OCI-M2 (cell line): ENCODE measurements around the gene FAU.
"Not testable (repeated sequence)": the region's sequence is repeated elsewhere in the genome, so short reads cannot be mapped to it uniquely, and the experiment has no call there.

Experiments used
- DNase-seq: peaks from one replicate; lab custom pipeline; 2025; ENCODE audit not compliant: unreplicated experiment; lab: John Stamatoyannopoulos, UW

Gene FAU

DNA sequence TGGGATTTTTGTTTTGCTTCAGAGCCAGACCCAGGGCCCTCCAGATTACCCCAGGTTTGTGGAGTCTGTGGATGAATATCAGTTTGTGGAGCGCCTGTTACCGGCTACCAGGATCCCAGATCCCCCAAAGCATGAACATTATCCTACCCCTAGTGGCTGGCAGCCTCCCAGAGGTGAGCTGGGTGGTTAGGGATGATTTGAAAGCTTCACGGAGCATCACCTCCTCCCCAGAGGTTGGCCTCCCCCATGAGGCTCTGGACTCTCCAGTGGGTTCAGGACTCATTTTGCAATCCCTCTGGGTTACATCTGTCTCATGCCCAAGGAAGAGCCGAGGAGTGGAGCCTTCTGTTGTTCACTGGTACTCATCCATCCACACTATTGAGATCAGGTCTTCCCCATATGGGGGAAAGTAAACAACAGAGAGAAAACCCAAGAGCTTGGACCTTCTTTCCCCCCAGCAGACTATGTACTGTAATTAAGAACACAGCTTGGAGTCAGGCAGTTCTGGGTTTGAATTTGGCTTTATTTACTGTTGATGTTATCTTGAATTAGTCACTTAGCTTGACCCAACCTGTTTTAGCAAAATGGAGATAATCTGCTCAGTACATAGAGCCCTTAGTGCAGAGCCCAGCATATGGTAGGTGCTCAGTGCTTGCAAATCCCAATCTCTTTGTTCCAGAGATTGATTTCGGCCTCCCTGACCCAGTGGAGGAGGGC, 2.7 kb upstream of the FAU start:
- DNase-seq, result no peak

DNA sequence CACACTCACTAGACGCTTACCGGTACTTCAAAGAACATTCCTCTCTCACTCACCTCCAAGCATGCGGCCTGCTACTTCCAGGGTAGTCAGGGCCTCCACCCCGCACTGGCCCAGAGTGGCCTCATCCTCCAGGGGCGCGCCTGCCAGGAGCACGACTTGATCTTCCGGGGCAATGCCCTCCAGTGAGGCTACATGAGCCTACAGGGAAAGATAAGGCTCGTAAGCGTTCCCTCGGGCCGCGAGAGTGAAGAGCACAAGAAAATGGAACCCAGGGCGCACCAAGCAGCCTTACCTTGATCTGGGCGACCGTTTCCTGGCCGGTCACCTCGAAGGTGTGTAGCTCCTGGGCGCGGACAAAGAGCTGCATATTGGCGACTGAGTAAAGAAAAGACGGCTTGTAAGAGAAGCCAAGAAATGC, 478 bp downstream of the FAU start:
- no peak for DNase-seq

- DNase-seq, result no peak
Measured at GRCh38 chr11:65120831-65121230, 1.1 kb downstream of the FAU start.

DNA sequence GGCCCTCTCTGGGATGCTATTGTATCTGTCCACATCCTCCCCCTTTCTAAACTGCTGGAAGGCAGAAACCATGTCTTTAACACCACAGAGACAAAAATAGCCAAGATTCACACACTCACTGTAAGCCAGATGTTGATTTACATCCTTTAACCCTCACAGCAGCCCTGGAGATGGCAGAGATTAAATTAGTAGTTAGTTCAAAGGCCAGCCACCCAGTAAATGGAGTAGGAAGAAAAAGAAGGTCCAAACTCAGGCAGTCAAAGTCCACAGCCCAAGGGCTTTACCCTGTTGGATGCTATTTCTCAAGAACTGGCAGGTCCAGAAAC, 2.3 kb downstream of the FAU start:
- no peak for DNase-seq

DNA sequence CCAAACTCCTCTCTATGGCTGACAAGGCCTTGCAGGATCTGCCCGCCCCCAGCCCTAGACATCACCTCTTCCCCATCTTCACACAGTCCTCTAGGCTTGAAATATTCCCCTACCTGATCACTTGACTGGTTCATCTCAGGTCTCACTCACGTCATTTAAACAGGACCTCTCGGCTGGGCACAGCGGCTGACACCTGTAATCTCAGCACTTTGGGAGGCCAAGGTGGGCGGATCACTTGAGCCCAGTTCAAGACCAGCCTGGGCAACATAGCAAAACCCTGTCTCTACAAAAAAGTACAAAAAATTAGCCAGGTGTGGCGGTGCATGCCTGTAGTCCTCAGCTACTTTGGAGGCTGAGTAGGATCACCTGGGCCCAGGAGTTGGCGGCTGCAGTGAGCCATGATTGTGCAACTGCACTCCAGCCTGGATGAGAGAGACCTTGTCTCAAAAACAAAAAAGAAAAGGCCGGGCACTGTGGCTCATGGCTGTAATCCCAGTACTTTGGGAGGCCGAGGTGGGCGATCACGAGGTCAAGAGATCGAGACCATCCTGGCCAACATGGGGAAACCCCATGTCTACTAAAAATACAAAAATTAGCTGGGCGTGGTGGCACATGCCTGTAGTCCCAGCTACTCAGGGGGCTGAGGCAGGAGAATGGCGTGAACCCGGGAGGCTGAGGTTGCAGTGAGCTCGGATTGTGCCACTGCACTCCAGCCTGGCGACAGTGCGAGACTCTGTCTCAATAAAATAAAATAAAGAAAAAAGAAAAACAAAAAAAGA, 2.9 kb downstream of the FAU start:
- DNase-seq, result not testable (repeated sequence)

DNA sequence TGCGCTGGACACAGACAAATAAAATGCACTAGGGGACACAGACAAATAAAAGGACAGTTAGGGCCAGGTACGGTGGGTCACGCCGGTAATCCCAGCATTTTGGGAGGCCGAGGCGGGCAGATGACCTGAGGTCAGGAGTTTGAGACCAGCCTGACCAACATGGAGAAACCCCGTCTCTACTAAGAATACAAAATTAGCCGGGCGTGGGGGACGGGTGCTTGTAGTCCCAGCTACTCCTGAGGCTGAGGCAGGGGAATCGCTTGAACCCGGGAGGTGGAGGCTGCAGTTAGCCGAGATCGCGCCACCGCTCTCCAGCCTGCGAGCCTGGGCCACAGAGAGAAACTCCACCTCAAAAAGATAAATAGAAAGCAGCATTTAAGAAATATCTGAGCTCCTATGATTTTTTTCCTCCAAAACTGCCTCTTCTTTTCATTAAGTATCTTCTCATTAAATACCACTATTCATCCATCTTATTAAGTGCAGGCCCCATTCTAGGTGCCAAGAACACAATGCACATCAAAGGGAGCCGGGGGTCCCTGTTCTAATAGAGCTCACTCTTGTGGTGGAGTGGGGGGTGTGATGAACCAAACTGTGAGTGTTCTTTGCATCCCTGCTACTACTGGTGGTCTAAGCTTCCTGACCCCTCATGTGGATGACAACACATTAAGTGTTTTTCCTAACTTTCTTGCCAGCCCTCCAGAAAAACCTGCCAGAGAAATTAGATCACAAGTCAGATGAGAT, 3.7 kb downstream of the FAU start:
- DNase-seq, result no peak

DNA sequence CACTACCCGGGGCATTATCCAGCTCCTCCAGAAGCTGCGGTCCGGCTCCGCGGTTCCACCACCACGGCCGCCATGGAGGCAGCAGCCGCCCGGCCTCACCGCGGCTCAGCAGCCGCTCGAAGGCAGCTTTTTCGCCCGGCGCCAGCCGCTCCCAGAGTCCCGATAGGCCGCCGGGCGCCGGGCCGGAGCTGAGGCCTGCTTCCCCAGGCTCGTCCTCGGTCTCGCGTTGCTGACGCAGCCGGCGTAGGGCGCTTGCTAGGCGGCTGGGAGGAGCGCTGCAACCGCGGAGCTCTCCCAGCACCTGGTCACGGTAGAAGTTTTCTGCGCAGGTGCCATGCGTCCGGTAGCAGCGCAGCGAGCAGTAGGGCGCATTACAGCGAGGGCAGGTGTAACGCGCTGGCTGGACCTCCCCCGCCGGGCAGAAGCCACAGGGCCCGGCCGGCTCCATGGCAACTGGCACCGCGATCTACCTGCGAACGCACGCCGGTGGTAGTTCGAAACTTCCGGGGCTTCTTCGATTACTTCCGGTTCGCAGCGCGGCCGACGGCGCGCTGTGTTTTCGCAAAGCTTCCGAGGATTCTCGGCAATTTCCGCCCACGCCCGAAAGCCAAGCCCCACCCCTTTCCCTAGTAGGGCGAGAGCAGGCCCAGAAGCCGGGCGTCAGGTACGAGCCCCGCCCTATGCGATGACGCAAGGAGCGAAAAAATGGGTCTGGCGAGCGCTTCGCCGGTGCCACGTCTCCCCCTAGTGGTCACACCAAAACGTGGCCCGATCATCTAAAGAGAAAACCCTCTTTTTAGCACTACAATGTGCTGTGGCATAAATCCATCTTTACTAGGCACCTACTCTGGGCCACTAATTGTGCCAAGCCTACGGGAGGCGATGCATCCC, 4.5 kb downstream of the FAU start, which contains the start of gene ZNHIT2:
TSS of gene ZNHIT2 (minus strand) at position 496 of the 891 bp plus-strand sequence. CDS start at position 448, 48 bp downstream.
- peak; percentile 88 for DNase-seq

DNA sequence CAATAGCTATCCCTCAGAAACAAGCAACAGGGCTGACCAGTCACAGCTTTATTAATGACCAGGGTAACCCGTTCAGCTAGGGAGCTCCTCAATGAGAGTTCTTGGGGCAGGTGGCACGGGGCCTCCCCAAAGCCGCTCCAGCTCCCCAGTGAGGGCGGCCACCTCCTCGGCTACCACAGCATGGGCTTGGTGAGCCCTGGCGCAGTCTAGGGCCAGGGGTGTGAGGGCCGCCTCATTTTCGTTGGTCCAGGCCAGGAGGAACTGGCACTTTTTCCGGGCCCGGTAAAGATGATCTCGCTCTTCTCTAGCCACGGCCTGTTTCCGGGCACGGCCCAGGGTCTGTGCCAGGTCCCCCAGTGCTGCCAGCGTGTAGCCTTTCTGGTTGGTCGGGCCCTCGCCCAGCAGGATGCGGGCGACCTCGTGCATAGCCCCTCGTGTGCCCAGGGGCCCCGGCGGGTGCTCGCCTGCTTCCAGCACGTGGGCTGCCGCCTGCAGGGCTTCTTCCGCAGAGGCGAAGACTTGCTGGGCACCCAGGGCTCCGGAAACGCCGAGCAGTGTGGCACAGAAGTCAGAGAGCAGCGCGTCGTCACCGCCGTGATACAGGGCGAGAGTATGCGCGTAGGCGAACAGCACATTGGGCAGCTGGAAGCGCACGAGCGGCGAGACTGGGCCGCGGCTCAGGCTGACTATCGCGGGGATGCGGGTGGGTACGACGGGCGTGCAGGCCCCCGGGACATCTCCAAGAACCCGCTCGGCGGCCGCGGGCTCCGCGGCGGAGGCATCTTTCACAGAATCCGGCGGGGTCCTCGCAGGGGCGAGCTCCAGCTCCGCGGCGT, 5.3 kb downstream of the FAU start:
- DNase-seq, result no peak

DNA sequence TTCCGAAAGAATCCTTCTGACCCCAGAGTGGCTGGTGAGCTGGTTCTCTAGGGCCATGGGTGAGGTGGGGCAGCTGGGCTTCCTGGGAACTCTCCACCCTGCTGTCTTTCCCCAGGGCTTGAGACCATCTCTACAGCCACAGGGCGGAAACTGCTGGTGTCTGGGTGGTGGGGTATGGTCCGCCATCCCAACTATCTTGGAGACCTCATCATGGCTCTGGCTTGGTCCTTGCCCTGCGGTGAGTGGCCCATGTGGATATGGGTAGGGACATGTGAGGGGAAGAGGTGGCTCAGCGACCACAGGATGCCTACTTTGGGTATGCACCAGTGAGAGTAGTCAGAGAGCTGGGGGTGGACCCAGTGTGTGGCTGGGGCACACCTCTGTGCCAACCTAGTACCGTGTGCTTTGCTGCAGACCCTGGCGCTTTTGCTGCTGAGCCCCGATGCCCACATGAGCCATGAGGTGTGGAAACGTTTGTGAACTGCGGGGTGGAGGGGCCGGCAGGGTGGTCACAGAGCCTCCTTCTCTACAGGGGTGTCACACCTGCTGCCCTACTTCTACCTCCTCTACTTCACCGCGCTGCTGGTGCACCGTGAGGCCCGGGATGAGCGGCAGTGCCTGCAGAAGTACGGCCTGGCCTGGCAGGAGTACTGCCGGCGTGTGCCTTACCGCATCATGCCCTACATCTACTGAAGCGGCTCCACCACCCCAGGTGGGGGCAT, 6.4 kb downstream of the FAU start:
- no peak for DNase-seq

DNA sequence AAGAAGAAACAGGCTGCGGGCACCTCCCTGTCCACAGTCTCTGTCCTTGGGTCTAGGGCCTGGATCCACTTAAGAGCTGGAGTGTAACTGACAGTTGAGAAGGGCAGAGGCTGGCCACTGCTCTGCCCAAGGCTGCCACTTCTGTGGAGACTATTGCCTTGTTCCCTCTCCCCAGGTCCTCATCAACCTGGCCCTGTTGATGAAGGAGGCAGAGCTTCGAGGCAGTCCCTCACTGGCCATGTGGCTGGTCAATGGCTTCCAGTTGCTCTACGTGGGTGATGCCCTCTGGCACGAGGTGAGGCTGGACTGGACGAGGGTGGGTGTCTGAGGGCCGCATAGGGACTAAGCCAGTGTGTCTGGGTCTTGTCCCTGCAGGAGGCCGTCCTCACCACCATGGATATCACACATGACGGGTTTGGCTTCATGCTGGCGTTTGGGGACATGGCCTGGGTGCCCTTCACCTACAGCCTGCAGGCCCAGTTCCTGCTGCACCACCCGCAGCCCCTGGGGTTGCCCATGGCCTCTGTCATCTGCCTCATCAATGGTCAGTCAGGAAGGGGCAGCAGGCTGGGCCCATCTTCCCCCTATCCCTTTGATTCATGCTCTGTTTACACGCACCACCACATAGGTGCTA, 7.3 kb downstream of the FAU start:
- DNase-seq, result no peak

DNA sequence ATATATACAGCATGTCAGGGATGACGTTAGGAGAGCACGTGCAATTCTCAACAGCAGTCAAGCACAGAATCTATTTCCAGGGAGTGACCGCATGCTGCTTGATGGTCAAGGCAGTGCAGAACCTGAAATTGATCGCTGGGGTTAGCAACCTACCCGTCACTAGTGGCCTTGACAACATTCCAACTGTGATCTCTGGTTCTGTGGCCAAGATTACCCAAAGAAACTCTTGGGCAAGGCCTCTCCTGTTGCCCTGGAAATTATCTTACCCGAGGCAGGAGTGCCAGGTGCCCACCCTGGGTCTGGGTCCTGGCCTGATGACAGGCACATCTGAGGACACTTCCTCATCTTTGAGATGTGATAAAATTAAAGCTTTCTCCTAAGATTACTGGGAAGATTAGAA, 8.1 kb downstream of the FAU start:
- no peak for DNase-seq

DNA sequence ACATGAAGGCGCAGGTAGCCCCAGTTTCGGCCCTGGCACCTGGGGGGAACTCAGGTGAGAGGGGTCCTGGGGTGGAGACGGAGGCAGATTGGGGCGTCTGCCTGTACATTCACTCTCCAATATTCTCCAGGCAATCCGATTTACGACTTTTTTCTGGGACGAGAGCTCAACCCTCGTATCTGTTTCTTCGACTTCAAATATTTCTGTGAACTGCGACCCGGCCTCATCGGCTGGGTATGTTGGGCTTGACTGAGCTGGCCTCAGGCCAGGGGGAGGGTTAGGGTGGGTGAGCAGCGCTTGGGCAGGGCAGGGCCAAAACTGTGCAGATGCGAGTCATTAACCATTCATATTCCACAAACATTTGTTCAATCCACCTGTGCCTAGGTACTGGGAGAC, 8.6 kb downstream of the FAU start:
- DNase-seq, result no peak

GRCh38 chr11:65112546-65113360, 9.2 kb downstream of the FAU start:
- no peak for DNase-seq

DNA sequence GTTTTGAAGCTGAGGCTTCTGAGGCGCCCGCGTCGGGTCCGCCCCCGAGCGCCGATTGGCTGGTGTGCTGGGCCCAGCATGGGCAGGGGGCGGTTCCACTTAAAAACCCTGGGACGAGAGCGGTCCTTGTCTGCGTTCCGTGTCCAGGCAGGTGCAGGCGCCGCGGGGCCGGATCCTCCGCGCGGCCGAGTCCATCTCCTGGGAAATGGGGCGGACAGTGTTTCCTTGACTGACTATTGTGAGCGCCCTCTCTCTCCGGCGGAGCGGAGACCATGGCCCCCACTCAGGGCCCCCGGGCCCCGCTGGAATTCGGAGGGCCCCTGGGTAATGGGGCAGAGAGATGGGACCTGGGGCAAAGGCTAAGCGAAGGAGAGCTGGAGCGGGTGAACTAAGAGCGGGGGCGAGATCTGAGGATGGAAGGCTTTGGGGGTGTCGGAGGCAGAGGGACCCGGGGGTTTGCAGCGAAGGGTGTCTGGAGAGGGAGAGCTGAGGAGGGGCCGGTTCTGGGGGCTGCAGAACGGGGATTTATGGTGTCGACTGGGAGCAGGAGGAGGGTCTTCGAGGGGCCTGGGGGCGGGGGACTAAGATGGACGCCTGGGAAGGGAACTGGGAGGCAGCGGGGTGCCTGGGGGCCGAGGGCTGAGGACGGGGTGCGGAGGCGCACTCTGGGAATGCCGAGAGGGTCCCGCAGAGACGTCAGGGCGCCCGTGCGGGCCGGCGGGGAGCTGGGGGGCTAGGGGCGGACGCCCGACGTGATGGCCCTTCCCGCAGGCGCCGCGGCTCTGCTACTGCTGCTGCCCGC, 10.0 kb downstream of the FAU start, which contains the start of gene TM7SF2:
TSS of gene TM7SF2 (plus strand) at position 129 of the 802 bp plus-strand sequence. CDS start at position 273, 144 bp downstream.
- no peak for DNase-seq

- DNase-seq, result no peak
Measured at GRCh38 chr11:65111159-65111743, 10.7 kb downstream of the FAU start.

GRCh38 chr11:65110354-65110861, 11.5 kb downstream of the FAU start:
- peak; percentile 52 for DNase-seq
